LHCN-M2 (cell line): ENCODE measurements around the gene HOMER3. TPM values are rescaled to one million over a fixed set of nuclear protein-coding genes. Genes with fewer than 3 reads are reported as not detected.

Experiments
- DNase-seq: peaks from one replicate; pipeline ENCODE4 v3.0.0-alpha.2; 2012; ENCODE audit warnings: low read depth
- total RNA-seq: library from RNA; depleted of rRNA; stranded (reverse); fragments of >200 nt; gene quantifications from 2 replicates; pipeline ENCODE4 v1.2.3, GENCODE V29; 2014; rRNA removed

Gene HOMER3
- total RNA-seq, 1 experiment from 2014 or later = 188 TPM

GRCh38 chr19:18879579-18880373 lies 61.2 kb downstream of the HOMER3 start:
- DNase-seq = peak; percentile 29

Other genes with a start within 250 kb of the HOMER3 start
- 0.13 TPM in 1 of 2 replicates, not detected in the other for gene COMP, start 149.9 kb downstream of the HOMER3 start, total RNA-seq
- 56.5 and 76.0 TPM in 2 replicates for gene UPF1, start 109.3 kb downstream of the HOMER3 start, total RNA-seq
- gene CERS1, start 45.1 kb downstream of the HOMER3 start, total RNA-seq = 0.96 and 2.5 TPM in 2 replicates
- gene COPE, start 21.8 kb downstream of the HOMER3 start, total RNA-seq = 375 and 380 TPM in 2 replicates
- 49.8 and 57.6 TPM in 2 replicates for gene DDX49, start 21.5 kb downstream of the HOMER3 start, total RNA-seq
- gene SUGP2, start 92.3 kb upstream of the HOMER3 start, total RNA-seq = 54.2 and 63.9 TPM in 2 replicates
- 61.1 and 68.3 TPM in 2 replicates for gene ARMC6, start 92.4 kb upstream of the HOMER3 start, total RNA-seq
- 2.8 and 4.4 TPM in 2 replicates for gene SLC25A42, start 122.8 kb upstream of the HOMER3 start, total RNA-seq
- gene TMEM161A, start 197.3 kb upstream of the HOMER3 start, total RNA-seq = 26.1 and 26.7 TPM in 2 replicates
- gene MEF2B, start 229.0 kb upstream of the HOMER3 start, total RNA-seq = 0.17 and 0.32 TPM in 2 replicates